GM19467 (cell line): Measurements from ENCODE around the gene SUN5.

Experiments used
- ATAC-seq: cut with Tn5 transposase; IDR thresholded peaks from one replicate; pipeline ENCODE4 v1.9.1; 2021; ENCODE audit warnings: mild to moderate bottlenecking, moderate library complexity; ENCODE audit not compliant: unreplicated experiment

The SUN5 gene

DNA sequence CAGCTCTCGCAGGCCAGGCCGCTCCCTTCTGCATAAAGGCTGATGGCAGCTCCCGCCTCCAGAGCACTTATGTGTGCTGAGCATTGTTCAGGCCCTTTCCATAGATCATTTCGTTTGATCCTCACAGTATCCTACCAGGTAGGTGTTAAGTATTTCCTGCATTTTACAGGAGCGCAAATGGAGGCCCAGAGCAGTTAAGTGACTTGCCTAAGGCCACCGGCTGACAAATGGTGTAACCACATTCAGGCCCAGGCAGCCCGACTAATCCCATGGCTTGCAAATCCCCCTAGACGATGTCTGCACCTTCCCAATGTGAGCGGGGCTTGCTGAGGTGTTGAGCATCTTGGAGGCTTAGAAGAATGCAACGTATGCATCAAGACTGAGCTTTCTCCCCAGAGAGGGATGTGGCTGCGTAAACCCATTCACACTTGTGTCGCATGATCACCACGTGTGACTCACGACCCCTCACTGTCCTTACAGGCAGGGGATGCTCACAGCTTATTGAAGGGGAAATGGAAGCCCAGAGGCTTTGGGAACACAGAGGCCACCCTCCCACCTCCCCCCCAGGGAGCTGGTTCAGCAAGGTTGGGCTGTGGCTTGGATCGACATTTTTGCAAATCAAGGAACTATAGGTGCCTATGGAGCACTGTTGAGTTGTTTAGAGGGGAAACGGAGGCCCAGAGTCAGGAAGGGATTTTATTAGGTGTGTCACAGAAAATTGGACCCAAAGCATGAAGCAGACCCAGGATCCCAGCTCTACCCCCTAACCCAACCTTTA, 10.3 kb upstream of the SUN5 start:
- no peak for ATAC-seq

GRCh38 chr20:33013701-33014326, 9.6 kb upstream of the SUN5 start:
- no peak for ATAC-seq

- ATAC-seq, result no peak
Measured at GRCh38 chr20:33012327-33013189, 8.3 kb upstream of the SUN5 start.

DNA sequence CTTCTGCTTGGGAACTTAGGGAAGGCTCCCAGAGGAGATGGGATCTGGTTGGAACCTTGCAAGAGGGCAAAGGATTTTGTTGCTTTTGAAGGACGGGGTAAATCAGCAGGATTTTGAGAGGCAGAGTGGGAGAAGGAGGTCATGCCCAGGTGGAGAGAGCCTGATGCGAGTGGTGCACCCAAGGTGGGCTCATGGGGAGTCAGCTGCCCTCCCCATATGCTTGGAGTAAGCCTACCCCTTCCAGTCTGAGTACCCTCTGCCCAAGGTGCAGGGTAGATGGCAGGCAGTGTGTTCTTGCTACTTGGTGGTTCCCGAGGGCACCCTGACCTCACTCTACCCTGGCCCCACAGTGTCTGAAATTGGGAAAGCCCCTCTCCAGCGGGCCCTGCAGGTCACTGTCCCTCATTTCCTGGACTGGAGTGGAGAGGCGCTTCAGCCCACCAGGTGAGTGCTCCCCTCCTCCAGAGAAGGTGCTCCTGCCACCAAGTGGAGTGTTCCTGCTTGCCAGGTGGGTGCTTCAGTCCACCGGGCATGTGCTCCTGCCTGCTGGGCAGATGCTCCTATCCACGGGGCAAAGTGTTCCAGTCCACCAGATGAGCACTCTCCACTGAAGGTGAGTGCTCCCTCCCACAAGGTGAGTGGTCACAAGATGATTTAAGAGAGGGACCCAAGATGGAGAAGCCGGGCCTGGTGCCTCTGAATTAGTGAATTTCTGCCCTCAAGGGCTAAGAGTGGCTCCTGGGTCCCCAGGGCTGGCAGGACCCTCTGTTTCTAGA, 6.6 kb upstream of the SUN5 start:
- ATAC-seq, result no peak

- ATAC-seq, result no peak
Measured at GRCh38 chr20:33010133-33010504, 5.9 kb upstream of the SUN5 start.

DNA sequence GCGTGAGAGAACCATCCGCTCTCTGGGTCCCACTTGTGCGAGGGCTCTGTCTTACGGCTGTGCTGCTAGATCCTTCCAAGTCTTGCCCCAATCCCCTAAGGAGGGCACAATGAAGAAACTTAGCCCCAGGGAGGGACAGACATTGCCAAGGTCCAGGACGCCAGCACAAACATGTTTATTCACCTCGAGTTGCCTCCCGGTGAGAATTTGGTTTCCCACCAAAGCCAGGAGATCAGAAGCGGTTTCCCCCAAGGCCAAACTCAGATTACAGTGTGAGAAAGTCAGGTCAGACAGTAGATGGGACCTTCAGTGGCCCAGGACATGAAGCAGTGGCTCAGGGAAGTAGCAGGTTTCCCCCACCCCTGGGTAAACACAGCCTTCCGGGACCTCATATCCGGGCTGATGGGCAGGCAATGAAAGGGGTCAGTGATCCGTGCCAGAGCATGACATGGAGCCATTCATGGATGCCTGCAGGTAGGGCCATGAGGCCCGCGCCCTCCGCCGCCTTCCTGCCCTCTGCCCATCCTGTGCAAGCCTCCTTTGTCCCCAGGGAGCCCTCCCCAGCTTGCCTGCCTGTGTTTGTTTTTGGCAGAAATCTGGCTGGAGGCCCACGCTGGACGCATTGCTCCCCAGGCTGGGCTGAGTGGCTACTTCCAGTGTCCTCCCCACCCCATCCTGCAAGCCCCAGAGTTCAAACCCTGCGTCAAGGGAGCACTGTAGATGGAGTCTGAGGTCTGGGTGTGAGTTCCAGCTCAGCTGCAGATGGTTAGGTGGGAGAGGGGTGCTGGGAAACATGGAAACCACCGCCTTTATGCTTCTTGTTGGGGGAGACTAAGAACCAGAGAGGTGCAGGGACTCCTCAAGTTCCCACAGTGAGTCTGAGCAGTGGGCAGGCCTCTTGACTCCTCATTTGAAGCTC, 5.2 kb upstream of the SUN5 start:
- ATAC-seq, result no peak

GRCh38 chr20:33008336-33009213, 4.3 kb upstream of the SUN5 start:
- no peak for ATAC-seq

GRCh38 chr20:33007376-33008335, 3.4 kb upstream of the SUN5 start, which contains the start of gene BPIFB2:
Gene BPIFB2 (plus strand): TSS chr20:33007704. CDS start chr20:33008575, 871 bp downstream.
- no peak for ATAC-seq

DNA sequence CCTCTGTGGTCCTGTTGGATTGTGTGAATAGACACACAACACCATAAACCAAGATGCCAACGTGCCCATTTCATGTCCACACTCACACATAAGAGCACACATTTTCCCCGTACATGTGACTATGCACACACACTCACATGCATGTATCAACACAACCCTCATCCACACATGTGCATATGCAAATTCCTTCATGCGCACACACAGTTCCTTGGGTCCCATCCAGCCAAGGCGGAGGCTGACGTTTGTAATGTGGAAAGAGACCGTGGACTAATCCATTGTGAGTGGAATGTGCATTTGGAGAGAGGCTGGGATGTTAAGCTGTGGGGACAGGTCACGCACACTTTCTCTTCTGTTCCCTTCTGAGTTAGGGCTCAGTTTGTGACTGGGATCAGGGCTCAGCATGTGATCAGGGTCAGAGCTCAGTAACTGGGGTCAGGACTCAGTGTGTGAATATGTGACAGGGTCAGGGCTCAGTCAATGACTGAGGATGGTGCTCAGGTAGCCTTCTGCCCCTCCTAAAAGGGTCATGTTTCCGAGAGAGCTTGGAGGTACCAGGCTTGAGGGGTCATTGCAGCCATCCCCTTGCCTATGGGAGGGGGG, 2.6 kb upstream of the SUN5 start:
- no peak for ATAC-seq

- ATAC-seq, result no peak
Measured at GRCh38 chr20:33005908-33006775, 1.9 kb upstream of the SUN5 start.

DNA sequence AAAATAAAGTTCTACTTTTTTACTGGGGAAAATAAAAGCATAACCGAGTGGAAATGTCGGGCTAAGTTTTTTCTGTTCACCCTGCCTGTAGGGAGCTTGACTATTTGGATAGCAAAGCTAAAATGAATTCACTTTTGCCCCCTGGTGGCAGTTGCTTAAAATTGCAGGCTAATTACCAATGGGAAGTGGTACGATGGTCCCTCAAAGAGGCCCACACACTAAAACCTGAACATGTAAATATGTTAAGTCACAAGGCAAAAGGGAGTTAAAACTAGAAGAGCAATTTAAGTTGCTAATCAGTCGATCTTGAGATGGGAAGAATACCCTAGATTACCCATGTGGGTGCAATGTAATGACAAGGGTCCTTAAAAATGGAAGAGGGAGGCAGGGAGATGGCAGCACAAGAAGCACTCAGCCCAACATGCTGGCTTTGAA, 916 bp upstream of the SUN5 start:
- ATAC-seq, result no peak

- ATAC-seq, result no peak
Measured at GRCh38 chr20:33002087-33002808, 2.0 kb downstream of the SUN5 start.

DNA sequence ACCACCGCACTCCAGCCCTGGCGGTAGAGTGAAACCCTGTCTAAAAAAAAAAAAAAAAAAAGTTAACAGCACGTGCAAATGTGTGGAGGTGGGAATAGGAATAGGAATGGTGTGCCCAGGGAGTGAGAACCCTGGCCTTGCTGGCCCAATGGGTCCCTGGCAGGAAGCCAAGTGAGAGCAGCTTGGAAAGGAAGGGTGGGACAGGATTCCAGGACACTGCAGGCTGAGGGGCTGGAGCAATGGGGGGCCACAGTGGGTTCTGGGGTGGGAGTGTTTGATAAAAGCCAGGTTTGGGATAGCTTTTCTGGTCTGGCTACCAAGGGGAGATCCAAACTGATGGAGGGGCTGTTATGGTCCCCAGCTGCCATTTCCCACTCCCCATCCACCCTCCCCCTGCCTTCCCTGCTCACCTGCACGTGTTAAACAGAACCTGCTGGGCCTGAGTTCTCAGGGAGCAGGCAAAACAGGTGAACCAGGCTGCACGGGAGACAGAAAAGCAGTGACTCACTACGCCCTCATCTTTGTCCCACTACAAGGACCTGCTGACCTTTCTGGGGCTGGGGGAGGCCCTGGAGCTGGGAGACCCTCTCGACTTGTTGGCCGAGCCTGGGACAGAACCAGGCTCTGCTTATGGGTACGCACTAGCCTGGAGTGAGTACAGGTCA, 3.3 kb downstream of the SUN5 start:
- ATAC-seq, result no peak

DNA sequence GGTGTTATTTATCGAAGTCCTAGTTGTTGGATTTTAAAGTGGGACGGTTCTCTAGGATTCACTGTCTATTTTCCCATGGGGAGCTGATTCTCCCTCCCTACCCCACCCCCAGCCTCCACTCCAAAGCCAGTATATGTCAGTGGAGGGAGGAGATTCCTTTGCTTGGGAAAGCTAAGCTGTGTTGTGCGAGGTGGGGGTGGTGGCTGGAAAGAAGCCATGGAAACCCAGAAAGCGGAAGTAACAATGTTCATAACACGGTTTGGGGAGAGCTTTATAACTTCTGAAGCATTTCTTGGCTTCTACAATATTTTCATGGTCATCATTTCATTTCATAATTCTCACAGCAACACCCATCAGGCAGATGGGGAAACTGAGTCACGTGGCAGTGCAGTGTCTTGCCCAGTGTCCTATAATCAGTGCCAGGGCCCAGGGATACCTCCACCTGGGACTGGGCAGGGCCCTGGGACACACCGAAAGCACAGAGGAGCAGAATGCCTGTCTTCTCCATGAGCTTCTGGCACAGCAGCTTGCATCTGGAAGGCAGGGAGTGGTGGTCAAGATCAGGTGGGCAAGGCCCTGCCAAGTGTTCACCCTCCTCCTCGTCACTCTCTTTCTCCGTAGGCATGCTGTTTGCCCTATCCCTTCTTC, 4.5 kb downstream of the SUN5 start:
- no peak for ATAC-seq

- ATAC-seq, result no peak
Measured at GRCh38 chr20:32997431-32997830, 6.8 kb downstream of the SUN5 start.
